Keratinocyte (primary cell): Measurements from ENCODE around the gene GALNT13. TPM values are rescaled to one million over a fixed set of nuclear protein-coding genes. Genes with fewer than 3 reads are reported as not detected.

Experiments used
- DNase-seq: peaks from one replicate; pipeline ENCODE4 v3.0.0-alpha.2; 2011; ENCODE audit warnings: low read depth, missing footprints, low spot score
- FAIRE-seq: peaks from 2 replicates; lab custom pipeline; 2011; peaks lifted over from hg19 to GRCh38; lab: Jason Lieb, UNC
- H2AFZ ChIP-seq: 2 replicates; pipeline ENCODE4 v1.6.0; 2012; ENCODE audit warnings: low read length, control low read depth, inconsistent platforms; ENCODE audit not compliant: control insufficient read depth
- H3K27ac ChIP-seq: 2 replicates; pipeline ENCODE4 v1.5.1; 2011; ENCODE audit warnings: low read length; ENCODE audit not compliant: control insufficient read depth, insufficient read depth
- H3K27me3 ChIP-seq: 3 replicates; pipeline ENCODE4 v1.6.0; 2011; ENCODE audit warnings: low read length; ENCODE audit not compliant: control insufficient read depth, insufficient read depth; ENCODE audit errors: extremely low read depth
- H3K36me3 ChIP-seq, 2 experiments: 2 replicates in 1 of 2; 3 replicates in 1 of 2; pipeline ENCODE4 v1.5.1; 2011; ENCODE audit warnings: low read length in 2 of 2, mild to moderate bottlenecking in 1 of 2; ENCODE audit not compliant: control insufficient read depth in 2 of 2, insufficient read depth in 2 of 2; ENCODE audit errors: extremely low read depth in 1 of 2
- H3K4me1 ChIP-seq: 3 replicates; pipeline ENCODE4 v1.5.1; 2011; ENCODE audit warnings: low read length; ENCODE audit not compliant: control insufficient read depth, insufficient read depth; ENCODE audit errors: extremely low read depth
- H3K4me2 ChIP-seq: 3 replicates; pipeline ENCODE4 v1.6.0; 2011; ENCODE audit warnings: low read depth, low read length; ENCODE audit not compliant: control insufficient read depth, insufficient read depth; ENCODE audit errors: extremely low read depth
- H3K4me3 ChIP-seq, 3 experiments: fragments of 200-600 bp in 1 of 3; sonication (generic) in 1 of 3; 2 replicates in 2 of 3; 3 replicates in 1 of 3; pipeline ENCODE4 v1.5.1; 2011 to 2016; ENCODE audit warnings: low read length in 3 of 3, mild to moderate bottlenecking in 3 of 3, control low read depth in 2 of 3, inconsistent platforms in 1 of 3, low read depth in 1 of 3, mixed read lengths in 1 of 3, mixed run types in 1 of 3, moderate library complexity in 1 of 3; ENCODE audit not compliant: control insufficient read depth in 2 of 3, insufficient read depth in 2 of 3; ENCODE audit errors: extremely low read depth in 1 of 3
- H3K79me2 ChIP-seq: 2 replicates; pipeline ENCODE4 v1.6.0; 2012; ENCODE audit warnings: low read length; ENCODE audit not compliant: control insufficient read depth, insufficient read depth
- H3K9ac ChIP-seq: 3 replicates; pipeline ENCODE4 v1.6.0; 2011; ENCODE audit warnings: low read length; ENCODE audit not compliant: control insufficient read depth, insufficient read depth; ENCODE audit errors: extremely low read depth
- H3K9me1 ChIP-seq: 3 replicates; pipeline ENCODE4 v1.6.0; 2011; ENCODE audit warnings: low read length; ENCODE audit not compliant: control insufficient read depth, insufficient read depth; ENCODE audit errors: extremely low read depth
- H3K9me3 ChIP-seq: 2 replicates; pipeline ENCODE4 v1.5.1; 2012; ENCODE audit warnings: low read depth, low read length; ENCODE audit not compliant: control insufficient read depth
- H4K20me1 ChIP-seq: 3 replicates; pipeline ENCODE4 v1.6.0; 2011; ENCODE audit warnings: low read length; ENCODE audit not compliant: control insufficient read depth, insufficient read depth; ENCODE audit errors: extremely low read depth
- CTCF ChIP-seq, 3 experiments: IDR thresholded peaks in 1 of 3; conservative IDR thresholded peaks in 1 of 3; optimal IDR thresholded peaks in 1 of 3; 2 replicates in 2 of 3; 3 replicates in 1 of 3; pipeline versions ENCODE3 to v1.5.1; 2011; ENCODE audit warnings: low read length in 3 of 3, mild to moderate bottlenecking in 3 of 3, moderate library complexity in 2 of 3, control low read depth in 1 of 3, inconsistent platforms in 1 of 3; ENCODE audit not compliant: insufficient read depth in 2 of 3; ENCODE audit errors: extremely low read depth in 1 of 3
- EZH2 ChIP-seq: IDR thresholded peaks from one replicate; pipeline ENCODE4 v1.6.1; 2012; ENCODE audit warnings: inconsistent platforms, mild to moderate bottlenecking, low read length, moderate library complexity
- dilution Hi-C: fragments of 300-500 bp; cut with MboI; formaldehyde crosslinking; loops from one replicate; pipeline ENCODE4 v1.7.0; 2020; ENCODE audit warnings: low sequenced_read_pairs; ENCODE audit not compliant: extremely low pct_ligation_motif_present
- polyA plus RNA-seq, 5 experiments: library from polyadenylated mRNA; depleted of rRNA in 3 of 5; stranded (reverse) in 3 of 5; stranded (forward) in 1 of 5; unstranded in 1 of 5; fragments of >200 nt; gene quantifications; 1 replicate in 1 of 5; 2 replicates in 3 of 5; 3 replicates in 1 of 5; pipeline versions ENCODE4 v1.2.1 to v1.2.3, GENCODE V29; 2011 to 2012; ENCODE audit warnings: missing spikeins in 2 of 5, low read depth in 1 of 5, low replicate concordance in 1 of 5

GALNT13 gene
- polyA plus RNA-seq, 1 donor (not counting 4 experiments of a cell fraction or from before 2014, with no cell fraction given): not detected

- H3K4me3 ChIP-seq: no peak overlapping the region
- no peak overlapping the region for H3K27ac ChIP-seq
- H3K79me2 ChIP-seq: no peaks in the 10 kb centered on the region
- H3K9me3 ChIP-seq: no peaks in the 10 kb centered on the region
- TF ChIP-seq EZH2 (no peak), CTCF (optimal IDR thresholded peaks at IDR 0.05 in 1 of 3, IDR thresholded peaks at IDR 0.05 in 1 of 3, conservative IDR thresholded peaks at IDR 0.05 in 1 of 3; ENCODE audit: extremely low read depth in 1 of 3, insufficient read depth in 2 of 3, low read length in 3 of 3) (no peak)
- no peak overlapping the region for H2AFZ ChIP-seq
- H4K20me1 ChIP-seq: no peaks in the 10 kb centered on the region
- no peak overlapping the region for H3K4me2 ChIP-seq
- H3K36me3 ChIP-seq: no peaks in the 10 kb centered on the region
- no peaks in the 10 kb centered on the region for H3K9me1 ChIP-seq
- dilution Hi-C loops: no loop called here
- H3K9ac ChIP-seq: no peak overlapping the region
- no peak for DNase-seq
- H3K27me3 ChIP-seq: no peaks in the 10 kb centered on the region
- no peaks in the 10 kb centered on the region for H3K4me1 ChIP-seq
- FAIRE-seq: no peak
These were observed 520.5 kb downstream of the GALNT13 start for GRCh38 chr2:154392256-154392655.

GRCh38 chr2:154394600-154394999 lies 522.9 kb downstream of the GALNT13 start:
- TF ChIP-seq CTCF (optimal IDR thresholded peaks at IDR 0.05 in 1 of 3, IDR thresholded peaks at IDR 0.05 in 1 of 3, conservative IDR thresholded peaks at IDR 0.05 in 1 of 3; ENCODE audit: extremely low read depth in 1 of 3, insufficient read depth in 2 of 3, low read length in 3 of 3): no peak
- dilution Hi-C loops: no loop called here
- Histone ChIP-seq H3K4me2 (no peak overlapping the region), H3K9ac (no peak overlapping the region), H3K36me3 (no peaks in the 10 kb centered on the region), H3K9me1 (no peaks in the 10 kb centered on the region), H3K79me2 (no peaks in the 10 kb centered on the region), H4K20me1 (no peaks in the 10 kb centered on the region), H2AFZ (no peak overlapping the region), H3K4me3 (no peak overlapping the region), H3K27ac (no peak overlapping the region), H3K4me1 (no peaks in the 10 kb centered on the region), H3K27me3 (no peaks in the 10 kb centered on the region), H3K9me3 (no peaks in the 10 kb centered on the region)
- FAIRE-seq (no peak), DNase-seq (no peak)
